ENCODE data around the gene ARMH2.

Gene ARMH2

GRCh38 chr6:24798740-24799540 lies at the start of gene ARMH2:
ARMH2 (minus strand) TSS chr6:24798917; CDS start chr6:24798857, 60 bp downstream.
- H3K4me3 ChIP-seq (ENCODE audit: low read depth, low read length), result no peak within 1 kb of the TSS

GRCh38 chr6:24848461-24848860 lies 49.7 kb upstream of the ARMH2 start:
- H3K4me3 ChIP-seq (ENCODE audit: low read depth, low read length), result no peak overlapping the region

- H3K4me3 ChIP-seq (ENCODE audit: low read depth, low read length), result no peak overlapping the region
Observed at GRCh38 chr6:24847402-24847801, 48.7 kb upstream of the ARMH2 start.

GRCh38 chr6:24845578-24845977 lies 46.9 kb upstream of the ARMH2 start:
- no peak overlapping the region for H3K4me3 ChIP-seq (ENCODE audit: low read depth, low read length)

GRCh38 chr6:24844903-24845302 lies 46.2 kb upstream of the ARMH2 start:
- no peak overlapping the region for H3K4me3 ChIP-seq (ENCODE audit: low read depth, low read length)

GRCh38 chr6:24844061-24844460 lies 45.3 kb upstream of the ARMH2 start:
- no peak overlapping the region for H3K4me3 ChIP-seq (ENCODE audit: low read depth, low read length)

GRCh38 chr6:24840187-24840586 lies 41.5 kb upstream of the ARMH2 start:
- H3K4me3 ChIP-seq (ENCODE audit: low read depth, low read length), result no peak overlapping the region

- no peak overlapping the region for H3K4me3 ChIP-seq (ENCODE audit: low read depth, low read length)
Observed at GRCh38 chr6:24838994-24839393, 40.3 kb upstream of the ARMH2 start.

- H3K4me3 ChIP-seq (ENCODE audit: low read depth, low read length), result no peak overlapping the region
Observed at GRCh38 chr6:24838081-24838480, 39.4 kb upstream of the ARMH2 start.

GRCh38 chr6:24836109-24836508 lies 37.4 kb upstream of the ARMH2 start:
- H3K4me3 ChIP-seq (ENCODE audit: low read depth, low read length), result no peak overlapping the region

- no peak overlapping the region for H3K4me3 ChIP-seq (ENCODE audit: low read depth, low read length)
Observed at GRCh38 chr6:24833711-24834386, 35.1 kb upstream of the ARMH2 start.

- no peak overlapping the region for H3K4me3 ChIP-seq (ENCODE audit: low read depth, low read length)
Observed at GRCh38 chr6:24832794-24833193, 34.1 kb upstream of the ARMH2 start.

GRCh38 chr6:24831771-24832716 lies 33.3 kb upstream of the ARMH2 start:
- no peak overlapping the region for H3K4me3 ChIP-seq (ENCODE audit: low read depth, low read length)

GRCh38 chr6:24829657-24830056 lies 30.9 kb upstream of the ARMH2 start:
- H3K4me3 ChIP-seq (ENCODE audit: low read depth, low read length), result no peak overlapping the region

GRCh38 chr6:24827970-24828369 lies 29.3 kb upstream of the ARMH2 start:
- H3K4me3 ChIP-seq (ENCODE audit: low read depth, low read length), result no peak overlapping the region

GRCh38 chr6:24827162-24827561 lies 28.4 kb upstream of the ARMH2 start:
- H3K4me3 ChIP-seq (ENCODE audit: low read depth, low read length), result no peak overlapping the region

GRCh38 chr6:24825130-24825630 lies 26.5 kb upstream of the ARMH2 start:
- H3K4me3 ChIP-seq (ENCODE audit: low read depth, low read length), result no peak overlapping the region

GRCh38 chr6:24824142-24824938 lies 25.6 kb upstream of the ARMH2 start:
- H3K4me3 ChIP-seq (ENCODE audit: low read depth, low read length), result no peak overlapping the region

- no peak overlapping the region for H3K4me3 ChIP-seq (ENCODE audit: low read depth, low read length)
Observed at GRCh38 chr6:24823185-24823584, 24.5 kb upstream of the ARMH2 start.

GRCh38 chr6:24822696-24823095 lies 24.0 kb upstream of the ARMH2 start:
- H3K4me3 ChIP-seq (ENCODE audit: low read depth, low read length), result no peak overlapping the region
